ENCODE measurements around the gene BCAR3. TPM values are rescaled to one million over a fixed set of nuclear protein-coding genes. Genes with fewer than 3 reads are reported as not detected.

BCAR3 gene
- total and polyA plus RNA-seq, 2 of the 4 experiments (the other 2 are of a cell fraction) = 41.4 to 46.4 TPM

DNA sequence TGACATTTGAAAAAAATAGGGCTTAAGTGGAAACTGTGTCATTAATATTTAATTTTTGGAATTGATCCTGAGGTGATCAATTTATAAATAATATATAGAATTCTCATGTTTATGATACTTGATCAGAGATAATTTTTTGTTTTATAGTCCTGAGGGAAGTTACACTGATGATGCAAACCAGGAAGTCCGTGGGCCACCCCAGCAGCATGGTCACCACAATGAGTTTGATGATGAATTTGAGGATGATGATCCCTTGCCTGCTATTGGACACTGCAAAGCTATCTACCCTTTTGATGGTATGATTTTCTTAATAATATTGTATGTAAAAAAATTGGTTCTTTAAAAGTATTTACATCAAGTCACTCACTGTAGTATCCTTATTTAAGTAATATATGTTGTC lies 132.5 kb downstream of the BCAR3 start:
- Histone ChIP-seq H3K18ac (ENCODE audit: low read depth, low read length) (no peak overlapping the region), H3K36me3 (ENCODE audit: control insufficient read depth, insufficient read depth, low read length) (peaks cover 11% of the 10 kb centered on the region), H3K9me1 (ENCODE audit: insufficient read depth, low read length) (no peaks in the 10 kb centered on the region), H3K4me3 (ENCODE audit: insufficient read depth, low read depth, low read length) (no peak overlapping the region), H3K79me1 (ENCODE audit: low read depth in 1 of 2, low read length in 2 of 2) (no peaks in the 10 kb centered on the region), H2BK15ac (ENCODE audit: low read depth, low read length) (no peak overlapping the region), H2AFZ (replicated peaks; ENCODE audit: low read length, poor library complexity) (no peak overlapping the region), H3K27me3 (ENCODE audit: control insufficient read depth, insufficient read depth, low read length) (no peaks in the 10 kb centered on the region), H4K5ac (ENCODE audit: low read depth, low read length) (no peak overlapping the region), H2BK20ac (ENCODE audit: low read depth, low read length) (no peak overlapping the region), H3K4me2 (ENCODE audit: low read depth, low read length) (no peak overlapping the region), H3K4me1 (ENCODE audit: control insufficient read depth, insufficient read depth, low read length) (peaks cover 5% of the 10 kb centered on the region), H3K23ac (ENCODE audit: low read depth, low read length) (no peak overlapping the region), H3K4ac (ENCODE audit: low read depth, low read length) (no peak overlapping the region), H3K9me3 (ENCODE audit: control insufficient read depth, insufficient read depth, low read length) (no peaks in the 10 kb centered on the region), H2BK5ac (ENCODE audit: low read depth, low read length, poor library complexity, severe bottlenecking) (no peak overlapping the region), H4K20me1 (ENCODE audit: insufficient read depth, low read length) (peaks cover 8% of the 10 kb centered on the region; the same call in 1 of the 2 replicates), H2AK5ac (ENCODE audit: low read depth, low read length) (no peak overlapping the region), H3K27ac (ENCODE audit: insufficient read depth, low read length) (no peak overlapping the region), H3K56ac (ENCODE audit: extremely low read depth, insufficient read depth, low read length) (no peak overlapping the region), H2AK9ac (replicated peaks; ENCODE audit: low read depth, low read length, poor library complexity) (no peak overlapping the region), H3K14ac (replicated peaks; ENCODE audit: low read depth, low read length) (no peak overlapping the region), H4K8ac (ENCODE audit: low read depth in 2 of 2, low read length in 2 of 2) (no peak overlapping the region), H3K9ac (ENCODE audit: low read depth, low read length) (no peak overlapping the region), H2BK120ac (ENCODE audit: low read depth, low read length) (no peak overlapping the region), H4K91ac (ENCODE audit: insufficient read depth, low read depth, low read length) (no peak overlapping the region)
- DNase-seq (no peak), ATAC-seq (ENCODE audit: low read depth) (no peak)
- dilution Hi-C loops (cut with HindIII; ENCODE audit: low sequenced_read_pairs, unreplicated experiment) = no loop called here
- POLR2A ChIA-PET (ENCODE audit: unreplicated experiment) = no interaction called here
- intact Hi-C loops (cut with micrococcal nuclease) = loop anchor here (10.0 kb wide), 1 partner anchor 54 kb away; no protein-coding TSS in a partner anchor
- CTCF ChIA-PET = no interaction called here
- TF ChIP-seq BHLHE40 (IDR thresholded peaks at IDR 0.05; ENCODE audit: low read depth, low read length) (no peak), FOS (IDR thresholded peaks at IDR 0.05; ENCODE audit: low read depth, low read length) (no peak), RCOR1 (IDR thresholded peaks at IDR 0.05; ENCODE audit: insufficient replicate concordance, low read length) (no peak), MXI1 (IDR thresholded peaks at IDR 0.05; ENCODE audit: borderline replicate concordance, low read depth, low read length) (no peak), MAZ (IDR thresholded peaks at IDR 0.05; ENCODE audit: borderline replicate concordance, low read depth, low read length) (no peak), MAFK (IDR thresholded peaks at IDR 0.05; ENCODE audit: low read depth, low read length) (no peak), SMC3 (IDR thresholded peaks at IDR 0.05; ENCODE audit: low read depth, low read length) (no peak)
- TF ChIP-seq, protein P1, sequence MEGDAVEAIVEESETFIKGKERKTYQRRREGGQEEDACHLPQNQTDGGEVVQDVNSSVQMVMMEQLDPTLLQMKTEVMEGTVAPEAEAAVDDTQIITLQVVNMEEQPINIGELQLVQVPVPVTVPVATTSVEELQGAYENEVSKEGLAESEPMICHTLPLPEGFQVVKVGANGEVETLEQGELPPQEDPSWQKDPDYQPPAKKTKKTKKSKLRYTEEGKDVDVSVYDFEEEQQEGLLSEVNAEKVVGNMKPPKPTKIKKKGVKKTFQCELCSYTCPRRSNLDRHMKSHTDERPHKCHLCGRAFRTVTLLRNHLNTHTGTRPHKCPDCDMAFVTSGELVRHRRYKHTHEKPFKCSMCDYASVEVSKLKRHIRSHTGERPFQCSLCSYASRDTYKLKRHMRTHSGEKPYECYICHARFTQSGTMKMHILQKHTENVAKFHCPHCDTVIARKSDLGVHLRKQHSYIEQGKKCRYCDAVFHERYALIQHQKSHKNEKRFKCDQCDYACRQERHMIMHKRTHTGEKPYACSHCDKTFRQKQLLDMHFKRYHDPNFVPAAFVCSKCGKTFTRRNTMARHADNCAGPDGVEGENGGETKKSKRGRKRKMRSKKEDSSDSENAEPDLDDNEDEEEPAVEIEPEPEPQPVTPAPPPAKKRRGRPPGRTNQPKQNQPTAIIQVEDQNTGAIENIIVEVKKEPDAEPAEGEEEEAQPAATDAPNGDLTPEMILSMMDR (conservative IDR thresholded peaks at IDR 0.05; ENCODE audit: low read depth, low read length) = no peak
- in situ Hi-C loops (cut with MboI; ENCODE audit: low sequenced_read_pairs) = no loop called here
- BruUV-seq (replicated peaks) = no TSS peak
- WGBS, 2 experiments (ENCODE audit: extremely low coverage in 2 of 2, insufficient read length in 1 of 2) = no CpG with 5 or more reads among the region's 1 CpG

Measured in IMR-90 (cell line).